ENCODE data around the gene EVA1B. TPM values are rescaled to one million over a fixed set of nuclear protein-coding genes. Genes with fewer than 3 reads are reported as not detected.

The EVA1B gene
- total and polyA plus RNA-seq, 11 donors = 5.9 to 42.3 (median 12.0) TPM

DNA sequence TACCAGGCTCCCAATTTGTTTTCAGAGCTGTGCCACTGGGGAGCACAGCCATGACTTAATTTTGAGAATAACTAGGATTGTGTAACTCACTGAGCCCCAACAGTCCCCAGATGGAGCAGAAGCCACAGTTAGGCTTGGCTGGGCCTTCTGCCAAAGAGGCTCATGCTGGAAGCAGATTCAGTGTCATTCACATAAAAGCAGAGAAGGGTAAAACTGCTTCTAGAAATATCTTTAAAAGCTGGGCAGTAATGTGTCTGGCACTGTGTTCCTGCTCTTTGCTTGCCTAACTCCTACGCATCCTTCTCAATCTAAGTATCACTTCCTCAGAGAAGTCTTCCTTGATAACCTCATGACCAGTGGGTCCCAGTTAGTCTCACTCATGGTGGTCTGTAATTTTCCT is 41.9 kb upstream of the EVA1B start:
- peak in 4 of 5 donors; percentile 58 to 86 (median 70) for DNase-seq
- intact Hi-C loops (cut with DNase I) = loop anchor here in 4 of 10 donors (5.0 kb wide), 3 partner anchors 38 to 58 kb away; partner anchors contain the start of genes EVA1B (in 2 of the 4) and SH3D21 (in 1 of the 4)

DNA sequence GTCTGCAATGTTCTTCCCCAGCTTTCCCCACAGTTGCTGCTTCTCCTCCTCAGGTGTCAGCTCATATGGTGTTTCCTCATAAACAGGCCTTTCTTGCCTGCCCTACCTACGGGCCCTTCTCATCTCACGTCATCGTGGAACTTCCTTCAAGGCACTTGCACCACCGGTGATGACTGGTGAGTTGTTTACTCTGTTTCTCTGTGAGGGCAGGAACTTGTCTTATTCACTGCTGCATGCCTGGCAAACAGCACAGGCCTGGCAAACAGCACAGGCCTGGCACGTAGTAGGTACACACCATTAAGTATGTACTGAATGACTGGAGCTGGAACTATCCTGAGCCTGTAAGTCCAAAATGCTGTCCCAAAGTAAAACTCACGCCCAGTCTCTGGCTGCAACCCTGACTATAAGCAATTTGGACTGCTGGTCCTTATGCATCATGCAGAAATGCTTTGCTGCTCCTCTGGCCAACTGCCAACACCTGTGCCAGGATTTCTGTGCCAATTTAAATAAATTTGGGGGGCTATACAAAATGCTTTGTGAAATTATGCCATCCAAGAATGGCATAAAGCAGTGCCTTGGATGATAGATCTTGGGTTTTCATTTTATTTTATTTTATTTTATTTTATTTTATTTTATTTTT is 36.6 kb upstream of the EVA1B start:
- ATAC-seq (peak in 2 of 4 donors; percentile 37 to 55), DNase-seq (no peak)
- TF ChIP-seq, protein P1, sequence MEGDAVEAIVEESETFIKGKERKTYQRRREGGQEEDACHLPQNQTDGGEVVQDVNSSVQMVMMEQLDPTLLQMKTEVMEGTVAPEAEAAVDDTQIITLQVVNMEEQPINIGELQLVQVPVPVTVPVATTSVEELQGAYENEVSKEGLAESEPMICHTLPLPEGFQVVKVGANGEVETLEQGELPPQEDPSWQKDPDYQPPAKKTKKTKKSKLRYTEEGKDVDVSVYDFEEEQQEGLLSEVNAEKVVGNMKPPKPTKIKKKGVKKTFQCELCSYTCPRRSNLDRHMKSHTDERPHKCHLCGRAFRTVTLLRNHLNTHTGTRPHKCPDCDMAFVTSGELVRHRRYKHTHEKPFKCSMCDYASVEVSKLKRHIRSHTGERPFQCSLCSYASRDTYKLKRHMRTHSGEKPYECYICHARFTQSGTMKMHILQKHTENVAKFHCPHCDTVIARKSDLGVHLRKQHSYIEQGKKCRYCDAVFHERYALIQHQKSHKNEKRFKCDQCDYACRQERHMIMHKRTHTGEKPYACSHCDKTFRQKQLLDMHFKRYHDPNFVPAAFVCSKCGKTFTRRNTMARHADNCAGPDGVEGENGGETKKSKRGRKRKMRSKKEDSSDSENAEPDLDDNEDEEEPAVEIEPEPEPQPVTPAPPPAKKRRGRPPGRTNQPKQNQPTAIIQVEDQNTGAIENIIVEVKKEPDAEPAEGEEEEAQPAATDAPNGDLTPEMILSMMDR (IDR thresholded peaks at IDR 0.05) = no peak
- TF ChIP-seq POLR2A (IDR thresholded peaks at IDR 0.05) = no peak
- H3K36me3 ChIP-seq = peaks cover 0 to 76% (median 71%) of the 10 kb centered on the region in 9 donors
- intact Hi-C loops (cut with DNase I) = no loop called here
- peak overlapping the region in 1 of 12 donors; percentile 37 for H3K27ac ChIP-seq
- H3K27me3 ChIP-seq = no peaks in the 10 kb centered on the region
- peaks cover 0 to 13% (median 1%) of the 10 kb centered on the region in 12 donors for H3K4me1 ChIP-seq
- no peaks in the 10 kb centered on the region for H3K9me3 ChIP-seq
- H3K4me3 ChIP-seq = no peak overlapping the region
- WGBS, 4 donors = 83 to 86% (median 85%) methylated on average over 6 of the region's 6 CpGs

More for the DNA sequence above, 41.9 kb upstream of the EVA1B start:
- TF ChIP-seq, protein P1 (IDR thresholded peaks at IDR 0.05) = no peak
- TF ChIP-seq POLR2A (IDR thresholded peaks at IDR 0.05) = no peak
- Histone ChIP-seq H3K27me3 (no peaks in the 10 kb centered on the region), H3K4me3 (no peak overlapping the region), H3K27ac (peak overlapping the region in 11 of 12 donors; percentile 35 to 84 (median 60)), H3K36me3 (peaks cover 0 to 40% (median 31%) of the 10 kb centered on the region in 9 donors), H3K4me1 (peaks cover 0 to 60% (median 28%) of the 10 kb centered on the region in 12 donors), H3K9me3 (no peaks in the 10 kb centered on the region)
- ATAC-seq = peak in 3 of 4 donors; percentile 20 to 64 (median 41)
- WGBS, 4 donors = 71 to 80% (median 76%) methylated on average over 1 of the region's 1 CpG

DNA sequence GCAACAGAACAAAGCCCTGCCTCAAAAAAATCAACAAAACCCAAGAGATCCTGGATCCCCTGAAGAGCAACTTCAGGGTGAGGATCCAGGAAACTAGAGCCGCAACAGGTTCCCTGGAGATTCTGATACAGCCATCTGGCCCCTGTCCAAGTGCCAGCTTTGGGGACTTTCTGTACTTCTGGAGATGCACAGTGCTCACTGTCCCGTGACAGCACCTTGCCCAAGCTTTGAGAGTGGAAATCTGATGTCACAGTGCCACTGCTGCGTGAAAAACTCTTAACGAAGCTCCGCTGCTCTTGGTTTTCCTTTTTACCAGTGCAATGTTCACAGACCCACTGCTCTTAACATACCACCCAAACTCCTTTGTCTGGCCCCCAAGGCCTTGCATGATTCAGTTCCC is 35.9 kb upstream of the EVA1B start:
- Histone ChIP-seq H3K27ac (no peak overlapping the region), H3K36me3 (peaks cover 0 to 82% (median 78%) of the 10 kb centered on the region in 9 donors), H3K27me3 (no peaks in the 10 kb centered on the region), H3K4me3 (no peak overlapping the region), H3K4me1 (peaks cover 0 to 11% (median 0%) of the 10 kb centered on the region in 12 donors), H3K9me3 (no peaks in the 10 kb centered on the region)
- DNase-seq (no peak), ATAC-seq (no peak)
- 90 to 95% (median 94%) methylated on average over 5 of the region's 5 CpGs for WGBS, 4 donors
- no peak for TF ChIP-seq POLR2A (IDR thresholded peaks at IDR 0.05)
- TF ChIP-seq, protein P1 (IDR thresholded peaks at IDR 0.05) = no peak
- intact Hi-C loops (cut with DNase I) = no loop called here

DNA sequence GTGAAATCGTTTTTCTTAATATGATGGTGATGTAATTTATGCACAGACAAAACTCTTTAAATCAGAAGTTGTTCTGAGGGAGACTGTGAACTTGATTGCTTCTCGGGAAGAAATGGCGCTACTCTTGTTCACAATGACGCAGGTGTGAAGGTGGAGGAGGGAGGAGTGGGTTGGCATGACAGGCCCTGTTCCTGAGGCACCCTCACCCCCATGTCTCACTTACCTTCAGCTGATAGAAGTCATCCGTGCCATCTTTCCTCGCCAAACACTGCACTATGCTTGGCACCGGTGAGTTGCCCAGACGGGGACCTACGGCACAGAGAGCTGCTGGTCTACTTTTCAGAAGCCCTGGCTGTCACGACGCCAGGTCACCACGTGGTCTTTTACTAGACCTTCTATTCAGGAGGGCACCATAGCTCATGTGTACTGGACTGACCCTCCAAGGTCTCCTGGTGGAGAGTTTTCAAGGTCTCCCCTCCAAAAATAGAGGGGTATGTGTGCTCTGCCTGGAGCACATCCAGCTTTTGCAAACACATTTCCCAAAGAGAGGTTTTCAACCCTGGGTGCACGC is 35.2 kb upstream of the EVA1B start:
- no peak for ATAC-seq

More for the DNA sequence above, 35.2 kb upstream of the EVA1B start:
- H3K27ac ChIP-seq = no peak overlapping the region
- DNase-seq = peak in 1 of 5 donors; percentile 14
- 88 to 92% (median 89%) methylated on average over 13 of the region's 13 CpGs for WGBS, 4 donors
- H3K9me3 ChIP-seq = no peaks in the 10 kb centered on the region
- H3K36me3 ChIP-seq = peaks cover 0 to 90% (median 86%) of the 10 kb centered on the region in 9 donors
- intact Hi-C loops (cut with DNase I) = no loop called here
- H3K4me3 ChIP-seq = no peak overlapping the region
- no peaks in the 10 kb centered on the region for H3K27me3 ChIP-seq
- H3K4me1 ChIP-seq = peaks cover 0 to 11% (median 0%) of the 10 kb centered on the region in 12 donors
- no peak for TF ChIP-seq POLR2A (IDR thresholded peaks at IDR 0.05)
- TF ChIP-seq, protein P1 (IDR thresholded peaks at IDR 0.05) = no peak

Data from heart left ventricle (tissue), 16 donors.